PFSK-1 (cell line): ENCODE measurements around the gene TRMU.

ENCODE experiments used
- FOXP2 ChIP-seq: optimal IDR thresholded peaks from 2 replicates; pipeline ENCODE3; 2011; ENCODE audit warnings: borderline replicate concordance, control low read depth, inconsistent platforms; ENCODE audit not compliant: insufficient read depth; ENCODE audit errors: extremely low read length, extremely low read depth
- POLR2AphosphoS5 ChIP-seq: IDR thresholded peaks from 2 replicates; pipeline ENCODE4 v1.6.1; 2012; ENCODE audit warnings: low read depth, mild to moderate bottlenecking, control low read depth, low read length, moderate library complexity
- SIN3A ChIP-seq: IDR thresholded peaks from 2 replicates; pipeline ENCODE4 v1.6.1; 2012; ENCODE audit warnings: mild to moderate bottlenecking, low read length, moderate library complexity, borderline replicate concordance; ENCODE audit not compliant: insufficient read depth
- TAF1 ChIP-seq: IDR thresholded peaks from 2 replicates; pipeline ENCODE4 v1.6.1; 2012; ENCODE audit warnings: low read length, control low read depth, borderline replicate concordance; ENCODE audit not compliant: insufficient read depth
- TF ChIP-seq, protein P1 (sequence below), 2 experiments: IDR thresholded peaks; 2 replicates each; pipeline versions ENCODE4 v1.6.1 to v1.8.0; 2011 to 2012; ENCODE audit warnings: low read depth in 2 of 2, low read length in 2 of 2, control low read depth in 1 of 2, inconsistent platforms in 1 of 2, mild to moderate bottlenecking in 1 of 2, moderate library complexity in 1 of 2; ENCODE audit not compliant: insufficient read depth in 1 of 2

TRMU gene

DNA sequence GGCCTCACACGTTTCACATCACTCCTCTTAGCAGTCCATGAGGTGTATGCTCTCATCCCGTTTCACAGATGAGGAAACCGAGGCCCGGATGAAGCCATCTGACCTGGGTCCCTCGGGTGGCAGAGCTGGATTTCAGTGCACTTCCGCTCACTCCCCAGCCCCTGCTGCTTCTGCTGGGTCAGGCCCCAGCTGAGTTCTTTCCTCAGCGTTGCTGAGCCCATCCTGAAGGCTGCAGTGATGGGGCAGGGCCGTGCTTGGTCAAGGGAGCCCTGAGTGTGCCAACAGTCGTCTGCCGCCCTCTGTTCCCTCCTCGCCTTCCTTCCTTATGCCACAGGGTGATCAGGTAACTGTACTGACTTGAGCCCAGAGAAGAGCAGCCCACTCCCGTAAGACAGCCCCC lies 12.1 kb downstream of the TRMU start:
- TF ChIP-seq POLR2AphosphoS5 = no peak
- TF ChIP-seq SIN3A = no peak
- TF ChIP-seq FOXP2 = no peak
- TF ChIP-seq, protein P1, sequence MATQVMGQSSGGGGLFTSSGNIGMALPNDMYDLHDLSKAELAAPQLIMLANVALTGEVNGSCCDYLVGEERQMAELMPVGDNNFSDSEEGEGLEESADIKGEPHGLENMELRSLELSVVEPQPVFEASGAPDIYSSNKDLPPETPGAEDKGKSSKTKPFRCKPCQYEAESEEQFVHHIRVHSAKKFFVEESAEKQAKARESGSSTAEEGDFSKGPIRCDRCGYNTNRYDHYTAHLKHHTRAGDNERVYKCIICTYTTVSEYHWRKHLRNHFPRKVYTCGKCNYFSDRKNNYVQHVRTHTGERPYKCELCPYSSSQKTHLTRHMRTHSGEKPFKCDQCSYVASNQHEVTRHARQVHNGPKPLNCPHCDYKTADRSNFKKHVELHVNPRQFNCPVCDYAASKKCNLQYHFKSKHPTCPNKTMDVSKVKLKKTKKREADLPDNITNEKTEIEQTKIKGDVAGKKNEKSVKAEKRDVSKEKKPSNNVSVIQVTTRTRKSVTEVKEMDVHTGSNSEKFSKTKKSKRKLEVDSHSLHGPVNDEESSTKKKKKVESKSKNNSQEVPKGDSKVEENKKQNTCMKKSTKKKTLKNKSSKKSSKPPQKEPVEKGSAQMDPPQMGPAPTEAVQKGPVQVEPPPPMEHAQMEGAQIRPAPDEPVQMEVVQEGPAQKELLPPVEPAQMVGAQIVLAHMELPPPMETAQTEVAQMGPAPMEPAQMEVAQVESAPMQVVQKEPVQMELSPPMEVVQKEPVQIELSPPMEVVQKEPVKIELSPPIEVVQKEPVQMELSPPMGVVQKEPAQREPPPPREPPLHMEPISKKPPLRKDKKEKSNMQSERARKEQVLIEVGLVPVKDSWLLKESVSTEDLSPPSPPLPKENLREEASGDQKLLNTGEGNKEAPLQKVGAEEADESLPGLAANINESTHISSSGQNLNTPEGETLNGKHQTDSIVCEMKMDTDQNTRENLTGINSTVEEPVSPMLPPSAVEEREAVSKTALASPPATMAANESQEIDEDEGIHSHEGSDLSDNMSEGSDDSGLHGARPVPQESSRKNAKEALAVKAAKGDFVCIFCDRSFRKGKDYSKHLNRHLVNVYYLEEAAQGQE (IDR thresholded peaks at IDR 0.05; ENCODE audit: insufficient read depth in 1 of 2, low read depth in 2 of 2, low read length in 2 of 2) = no peak
- no peak for TF ChIP-seq TAF1

DNA sequence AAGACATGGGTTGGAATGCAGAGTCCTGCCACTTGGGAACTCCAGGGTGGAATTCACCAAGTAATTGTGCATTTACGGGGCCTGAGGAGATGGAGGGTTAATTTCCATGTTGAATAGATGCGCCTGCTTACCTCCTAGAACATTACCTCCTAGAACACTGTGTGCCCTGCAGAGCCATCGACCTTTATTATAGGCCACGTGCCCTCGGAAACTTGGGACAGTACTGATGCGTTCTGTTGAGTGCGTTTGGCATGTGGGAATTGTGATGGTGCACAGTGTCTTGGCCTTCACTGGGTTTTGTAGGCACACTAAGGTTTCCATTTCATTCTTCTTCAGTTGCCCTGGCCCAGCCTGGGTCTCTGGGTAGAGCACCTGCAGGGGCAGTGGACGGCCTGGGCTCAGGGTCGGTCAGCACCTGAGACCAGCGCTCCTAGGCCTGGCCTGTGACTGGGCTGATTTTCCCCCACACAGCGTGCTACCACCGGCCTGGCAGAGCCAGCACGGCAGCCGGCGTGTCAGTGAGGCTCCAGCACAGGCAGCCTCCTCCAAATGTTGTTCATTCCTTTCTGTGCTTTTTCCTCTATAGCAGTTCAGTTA lies 12.7 kb downstream of the TRMU start:
- no peak for TF ChIP-seq SIN3A

DNA sequence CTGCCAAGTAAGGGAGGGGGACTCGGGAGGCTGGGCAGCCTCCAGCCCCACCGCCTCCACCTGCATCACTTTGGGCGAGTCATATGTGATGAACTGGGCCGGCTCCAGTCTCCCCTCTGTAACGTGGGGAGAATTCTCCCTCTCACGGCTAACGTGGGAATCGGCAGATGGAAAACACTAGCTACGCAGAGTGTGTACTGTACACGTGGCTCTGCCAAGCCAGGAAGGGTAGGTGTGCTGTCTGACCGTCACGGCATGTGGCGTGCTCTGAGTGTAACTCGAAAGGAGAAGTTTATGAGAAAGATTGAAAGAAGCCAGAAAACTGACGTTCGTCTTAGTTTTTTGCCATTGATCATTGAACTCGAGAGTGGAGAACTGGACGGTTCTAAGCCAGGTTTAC lies 13.7 kb downstream of the TRMU start:
- TF ChIP-seq SIN3A (no peak), POLR2AphosphoS5 (no peak), FOXP2 (no peak), TAF1 (no peak)
- TF ChIP-seq, protein P1 (IDR thresholded peaks at IDR 0.05; ENCODE audit: insufficient read depth in 1 of 2, low read depth in 2 of 2, low read length in 2 of 2) = no peak

DNA sequence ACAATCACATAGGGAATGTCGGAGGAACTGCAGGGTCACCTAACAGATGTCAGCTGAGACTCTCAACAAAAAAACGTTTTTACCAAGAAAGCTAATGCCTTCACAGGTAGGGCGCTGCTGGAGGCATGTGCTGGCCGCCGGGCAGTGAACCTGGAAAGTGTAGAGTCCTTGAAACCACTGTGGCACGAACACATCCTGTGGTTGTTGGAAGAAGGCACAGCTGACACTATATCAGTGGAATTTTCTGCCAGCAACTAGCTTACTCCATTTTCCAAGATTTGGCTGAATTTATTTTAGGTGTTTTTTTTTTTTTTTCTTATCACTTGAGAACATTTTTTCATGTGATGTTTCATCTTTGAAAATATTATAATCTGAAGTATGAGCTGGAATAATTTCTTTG lies 14.2 kb downstream of the TRMU start:
- TF ChIP-seq, protein P1 (IDR thresholded peaks at IDR 0.05; ENCODE audit: insufficient read depth in 1 of 2, low read depth in 2 of 2, low read length in 2 of 2) = no peak
- no peak for TF ChIP-seq POLR2AphosphoS5
- TF ChIP-seq TAF1 = no peak
- no peak for TF ChIP-seq FOXP2
- no peak for TF ChIP-seq SIN3A

DNA sequence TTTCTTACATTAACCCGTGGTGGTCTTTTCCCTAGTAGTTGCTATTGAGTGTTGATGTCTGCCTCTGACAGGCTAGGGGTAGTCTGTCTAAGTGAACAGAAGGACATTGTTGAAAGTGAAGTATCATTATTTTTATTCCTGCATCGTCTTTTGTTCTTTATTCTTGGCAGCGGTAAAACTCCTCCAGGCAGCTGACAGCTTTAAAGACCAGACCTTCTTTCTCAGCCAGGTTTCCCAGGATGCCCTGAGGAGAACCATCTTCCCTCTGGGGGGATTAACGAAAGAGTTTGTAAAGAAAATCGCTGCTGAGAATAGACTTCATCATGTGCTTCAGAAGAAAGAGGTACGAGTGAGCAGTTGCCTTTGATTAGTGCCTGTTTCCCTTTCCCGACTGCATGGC lies 14.6 kb downstream of the TRMU start:
- TF ChIP-seq TAF1 = no peak
- TF ChIP-seq POLR2AphosphoS5 = no peak
- no peak for TF ChIP-seq SIN3A
- no peak for TF ChIP-seq FOXP2
- TF ChIP-seq, protein P1 (IDR thresholded peaks at IDR 0.05; ENCODE audit: insufficient read depth in 1 of 2, low read depth in 2 of 2, low read length in 2 of 2) = no peak
